HCT116 (cell line): Measurements from ENCODE around the gene DYNC2H1. TPM values are rescaled to one million over a fixed set of nuclear protein-coding genes. Genes with fewer than 3 reads are reported as not detected.

Experiments used
- ATAC-seq: fragments of 200-7000 bp; cut with Tn5 transposase; 2 replicates; pipeline ENCODE4 v1.9.1; 2020; ENCODE audit warnings: mild to moderate bottlenecking, moderate library complexity
- BruUV-seq: library from RNA; stranded (reverse); fragments of 400-500 nt; replicated peaks from 2 replicates; lab custom pipeline; 2021; lab: Mats Ljungman, UMichigan
- CTCF ChIA-PET: fragments of 300-600 bp; sonication (Branson Sonifier 250); formaldehyde crosslinking; loops from one replicate; lab custom pipeline; 2021; ENCODE audit warnings: antibody characterized with exemption; lab: Charles Lee
- POLR2A ChIA-PET: fragments of 300-600, 350-600 bp; sonication (Branson Sonifier 250); formaldehyde crosslinking; loops from one replicate; lab custom pipeline; 2021; ENCODE audit warnings: antibody characterized with exemption; lab: Charles Lee
- RAD21 ChIA-PET, 2 experiments: fragments of 300-600 bp; sonication (Branson Sonifier 250); formaldehyde crosslinking; loops; one replicate each; lab custom pipeline; 2023; ENCODE audit warnings: low total read pairs in 2 of 2; ENCODE audit not compliant: uncharacterized antibody in 2 of 2, unreplicated experiment in 2 of 2, low non-redundant PET in 1 of 2; lab: Charles Lee
- DNase-seq: peaks from one replicate; pipeline ENCODE4 v3.0.0-alpha.2; 2010; ENCODE audit warnings: low read depth, low spot score
- H2AFZ ChIP-seq: fragments of 200-600 bp; shearing (Covaris generic), sonication (generic); 2 replicates; pipeline ENCODE4 v1.6.1; 2017; ENCODE audit warnings: low read depth, mixed run types, mixed read lengths, antibody characterized with exemption, low read length; ENCODE audit not compliant: poor library complexity, severe bottlenecking
- H3K27ac ChIP-seq: 2 replicates; pipeline ENCODE4 v1.5.1; 2012; ENCODE audit warnings: low read depth, low read length
- H3K27me3 ChIP-seq: fragments of 200-600 bp; sonication (generic); 2 replicates; pipeline ENCODE4 v1.6.1; 2016; ENCODE audit warnings: mixed run types, low read length, mixed read lengths; ENCODE audit not compliant: insufficient read depth
- H3K36me3 ChIP-seq, 2 experiments: fragments of 200-500 bp in 1 of 2; fragments of 200-600 bp in 1 of 2; sonication (Bioruptor generic) in 1 of 2; sonication (generic) in 1 of 2; 2 replicates each; pipeline versions ENCODE4 v1.5.1 to v1.6.1; 2014 to 2016; ENCODE audit warnings: low read length in 2 of 2, inconsistent platforms in 1 of 2, mixed read lengths in 1 of 2, mixed run types in 1 of 2; ENCODE audit not compliant: insufficient read depth in 2 of 2, control insufficient read depth in 1 of 2
- H3K4me1 ChIP-seq, 2 experiments: fragments of 200-600 bp in 1 of 2; sonication (generic) in 1 of 2; 2 replicates each; pipeline versions ENCODE4 v1.5.1 to v1.6.1; 2012 to 2017; ENCODE audit warnings: low read length in 2 of 2, inconsistent platforms in 1 of 2, mild to moderate bottlenecking in 1 of 2, mixed read lengths in 1 of 2, mixed run types in 1 of 2, moderate library complexity in 1 of 2; ENCODE audit not compliant: insufficient read depth in 2 of 2, control insufficient read depth in 1 of 2
- H3K4me2 ChIP-seq: fragments of 200-600 bp; sonication (generic); 2 replicates; pipeline ENCODE4 v1.6.1; 2017; ENCODE audit warnings: mixed run types, low read length, mixed read lengths
- H3K4me3 ChIP-seq, 2 experiments: fragments of 200-600 bp in 1 of 2; sonication (generic) in 1 of 2; replicated peaks in 1 of 2; 2 replicates each; pipeline ENCODE4 v1.5.1; 2011 to 2016; ENCODE audit warnings: low read length in 2 of 2, control low read depth in 1 of 2, low read depth in 1 of 2, mild to moderate bottlenecking in 1 of 2, mixed read lengths in 1 of 2, mixed run types in 1 of 2
- H3K79me2 ChIP-seq: fragments of 200-600 bp; sonication (generic); 2 replicates; pipeline ENCODE4 v1.6.1; 2017; ENCODE audit warnings: mild to moderate bottlenecking, mixed run types, low read length, moderate library complexity, mixed read lengths; ENCODE audit not compliant: insufficient read depth
- H3K9ac ChIP-seq: fragments of 200-600 bp; sonication (generic); 2 replicates; pipeline ENCODE4 v1.6.1; 2016; ENCODE audit warnings: low read length, mixed read lengths
- H3K9me2 ChIP-seq: fragments of 200-600 bp; sonication (generic), shearing (Covaris generic); 2 replicates; pipeline ENCODE4 v1.6.1; 2017; ENCODE audit warnings: mixed run types, mild to moderate bottlenecking, moderate library complexity; ENCODE audit not compliant: insufficient read depth
- H3K9me3 ChIP-seq, 2 experiments: fragments of 200-500 bp in 1 of 2; fragments of 200-600 bp in 1 of 2; sonication (Bioruptor generic) in 1 of 2; sonication (generic) in 1 of 2; 2 replicates each; pipeline ENCODE4 v1.6.1; 2014 to 2017; ENCODE audit warnings: low read length in 2 of 2, mixed read lengths in 2 of 2, inconsistent platforms in 1 of 2, low read depth in 1 of 2, mild to moderate bottlenecking in 1 of 2, mixed run types in 1 of 2, moderate library complexity in 1 of 2; ENCODE audit not compliant: control insufficient read depth in 1 of 2, insufficient read depth in 1 of 2
- H4K20me1 ChIP-seq: fragments of 200-600 bp; sonication (generic), shearing (Covaris generic); 2 replicates; pipeline ENCODE4 v1.6.1; 2017; ENCODE audit warnings: mixed run types, mild to moderate bottlenecking, moderate library complexity; ENCODE audit not compliant: insufficient read depth
- CBX3 ChIP-seq: IDR thresholded peaks from 2 replicates; pipeline ENCODE4 v1.6.1; 2012; ENCODE audit warnings: low read depth
- CEBPB ChIP-seq: IDR thresholded peaks from 2 replicates; pipeline ENCODE4 v1.6.1; 2012; ENCODE audit warnings: low read depth
- EGR1 ChIP-seq: IDR thresholded peaks from 2 replicates; pipeline ENCODE4 v1.6.1; 2012; ENCODE audit warnings: low read depth
- ELF1 ChIP-seq: IDR thresholded peaks from 2 replicates; pipeline ENCODE4 v1.6.1; 2012; ENCODE audit warnings: low read depth, borderline replicate concordance
- EZH2 ChIP-seq: fragments of 200-600 bp; sonication (generic); IDR thresholded peaks from 2 replicates; pipeline ENCODE4 v1.6.1; 2017; ENCODE audit warnings: antibody characterized with exemption, mixed run types
- EZH2phosphoT487 ChIP-seq: fragments of 200-600 bp; IDR thresholded peaks from 2 replicates; pipeline ENCODE4 v1.6.1; 2018; ENCODE audit warnings: antibody characterized with exemption, borderline replicate concordance
- FOSL1 ChIP-seq: IDR thresholded peaks from 2 replicates; pipeline ENCODE4 v1.6.1; 2012; ENCODE audit warnings: low read depth
- JUND ChIP-seq: IDR thresholded peaks from 2 replicates; pipeline ENCODE4 v1.6.1; 2012
- SP1 ChIP-seq: IDR thresholded peaks from 2 replicates; pipeline ENCODE4 v1.6.1; 2012; ENCODE audit warnings: low read depth
- SRF ChIP-seq: IDR thresholded peaks from 2 replicates; pipeline ENCODE4 v1.6.1; 2012; ENCODE audit warnings: low read depth
- TCF7L2 ChIP-seq: IDR thresholded peaks from 2 replicates; pipeline ENCODE4 v1.7.0; 2011; ENCODE audit warnings: borderline replicate concordance, inconsistent platforms; ENCODE audit not compliant: insufficient read depth, insufficient read length; ENCODE audit errors: extremely low read depth
- YY1 ChIP-seq: IDR thresholded peaks from 2 replicates; pipeline ENCODE4 v1.6.1; 2011; ENCODE audit warnings: low read length, low read depth, moderate library complexity, mild to moderate bottlenecking; ENCODE audit not compliant: insufficient replicate concordance; ENCODE audit errors: extremely low read depth
- ZFX ChIP-seq: fragments of 450-650 bp; IDR thresholded peaks from 2 replicates; pipeline ENCODE4 v1.6.1; 2017
- ZNF274 ChIP-seq: fragments of 200-500 bp; sonication (Bioruptor generic); IDR thresholded peaks from 2 replicates; pipeline ENCODE4 v1.6.1; 2014; ENCODE audit warnings: mild to moderate bottlenecking, low read depth, low read length, inconsistent platforms
- intact Hi-C: fragments of 100-400 bp; cut with micrococcal nuclease; formaldehyde crosslinking; loops from 2 replicates; pipeline ENCODE4 v1.10.0; 2022
- total RNA-seq: library from RNA; stranded (reverse); gene quantifications from one replicate; pipeline ENCODE4 v1.2.1, GENCODE V29; 2021; ENCODE audit not compliant: unreplicated experiment
- TF ChIP-seq, protein P1 (sequence below): IDR thresholded peaks from 2 replicates; pipeline ENCODE4 v1.6.1; 2012; ENCODE audit warnings: low read depth
- TF ChIP-seq, protein P2 (sequence below): IDR thresholded peaks from 2 replicates; pipeline ENCODE4 v1.6.1; 2012
- TF ChIP-seq, protein P3 (sequence below): IDR thresholded peaks from 2 replicates; pipeline ENCODE4 v1.6.1; 2012
- TF ChIP-seq, protein P4 (sequence below): IDR thresholded peaks from 2 replicates; pipeline ENCODE4 v1.6.1; 2011; ENCODE audit warnings: mild to moderate bottlenecking, low read length, moderate library complexity; ENCODE audit not compliant: insufficient replicate concordance; ENCODE audit errors: extremely low read depth
- TF ChIP-seq, protein P5 (sequence below), 3 experiments: fragments of 200-600 bp in 1 of 3; sonication (generic) in 1 of 3; IDR thresholded peaks in 2 of 3; conservative IDR thresholded peaks in 1 of 3; 2 replicates each; pipeline ENCODE4 v1.5.1; 2012 to 2017; ENCODE audit warnings: low read depth in 2 of 3, low read length in 2 of 3, antibody characterized with exemption in 1 of 3, borderline replicate concordance in 1 of 3, control low read depth in 1 of 3, mild to moderate bottlenecking in 1 of 3, mixed read lengths in 1 of 3, mixed run types in 1 of 3, moderate library complexity in 1 of 3; ENCODE audit not compliant: insufficient read depth in 1 of 3

The DYNC2H1 gene
- total RNA-seq, 1 experiment from 2014 or later: 1.5 TPM

DNA sequence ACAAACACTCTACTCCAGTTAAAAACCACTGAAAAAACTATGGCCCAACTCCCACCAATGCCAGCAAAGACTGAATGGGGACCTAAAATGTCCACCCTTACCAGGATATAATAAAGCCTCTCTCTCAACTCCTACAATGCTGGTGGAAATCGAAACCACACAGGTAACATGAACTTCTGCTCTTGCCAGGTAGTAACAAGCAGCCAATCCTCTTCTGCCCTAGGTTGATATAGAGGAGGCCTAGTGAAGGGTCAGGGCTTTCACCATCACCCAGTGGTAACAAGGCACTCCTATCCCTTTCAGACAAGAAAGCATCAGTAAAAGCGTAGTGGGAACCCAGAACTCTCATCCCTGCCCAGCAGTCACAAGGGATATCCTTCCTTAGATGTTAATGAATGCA, 39.9 kb upstream of the DYNC2H1 start:
- Histone ChIP-seq H3K4me3 (no peak overlapping the region), H3K27me3 (no peaks in the 10 kb centered on the region), H3K4me2 (no peak overlapping the region), H4K20me1 (peaks cover 21% of the 10 kb centered on the region), H3K9me2 (no peaks in the 10 kb centered on the region), H3K27ac (no peak overlapping the region), H3K36me3 (peaks cover 14 to 23% of the 10 kb centered on the region in 2 experiments; a peak in 3 of 4 replicates), H3K79me2 (peaks cover 92% of the 10 kb centered on the region)
- CTCF ChIA-PET: no interaction called here
- intact Hi-C loops: no loop called here
- no TSS peak for BruUV-seq
- TF ChIP-seq, protein P1, sequence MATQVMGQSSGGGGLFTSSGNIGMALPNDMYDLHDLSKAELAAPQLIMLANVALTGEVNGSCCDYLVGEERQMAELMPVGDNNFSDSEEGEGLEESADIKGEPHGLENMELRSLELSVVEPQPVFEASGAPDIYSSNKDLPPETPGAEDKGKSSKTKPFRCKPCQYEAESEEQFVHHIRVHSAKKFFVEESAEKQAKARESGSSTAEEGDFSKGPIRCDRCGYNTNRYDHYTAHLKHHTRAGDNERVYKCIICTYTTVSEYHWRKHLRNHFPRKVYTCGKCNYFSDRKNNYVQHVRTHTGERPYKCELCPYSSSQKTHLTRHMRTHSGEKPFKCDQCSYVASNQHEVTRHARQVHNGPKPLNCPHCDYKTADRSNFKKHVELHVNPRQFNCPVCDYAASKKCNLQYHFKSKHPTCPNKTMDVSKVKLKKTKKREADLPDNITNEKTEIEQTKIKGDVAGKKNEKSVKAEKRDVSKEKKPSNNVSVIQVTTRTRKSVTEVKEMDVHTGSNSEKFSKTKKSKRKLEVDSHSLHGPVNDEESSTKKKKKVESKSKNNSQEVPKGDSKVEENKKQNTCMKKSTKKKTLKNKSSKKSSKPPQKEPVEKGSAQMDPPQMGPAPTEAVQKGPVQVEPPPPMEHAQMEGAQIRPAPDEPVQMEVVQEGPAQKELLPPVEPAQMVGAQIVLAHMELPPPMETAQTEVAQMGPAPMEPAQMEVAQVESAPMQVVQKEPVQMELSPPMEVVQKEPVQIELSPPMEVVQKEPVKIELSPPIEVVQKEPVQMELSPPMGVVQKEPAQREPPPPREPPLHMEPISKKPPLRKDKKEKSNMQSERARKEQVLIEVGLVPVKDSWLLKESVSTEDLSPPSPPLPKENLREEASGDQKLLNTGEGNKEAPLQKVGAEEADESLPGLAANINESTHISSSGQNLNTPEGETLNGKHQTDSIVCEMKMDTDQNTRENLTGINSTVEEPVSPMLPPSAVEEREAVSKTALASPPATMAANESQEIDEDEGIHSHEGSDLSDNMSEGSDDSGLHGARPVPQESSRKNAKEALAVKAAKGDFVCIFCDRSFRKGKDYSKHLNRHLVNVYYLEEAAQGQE: no peak
- TF ChIP-seq, protein P2, sequence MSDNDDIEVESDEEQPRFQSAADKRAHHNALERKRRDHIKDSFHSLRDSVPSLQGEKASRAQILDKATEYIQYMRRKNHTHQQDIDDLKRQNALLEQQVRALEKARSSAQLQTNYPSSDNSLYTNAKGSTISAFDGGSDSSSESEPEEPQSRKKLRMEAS: no peak
- no peak for TF ChIP-seq SRF
- TF ChIP-seq EZH2: no peak
- no peak for TF ChIP-seq TCF7L2
- no peak for TF ChIP-seq EGR1
- no peak for TF ChIP-seq ELF1
- TF ChIP-seq YY1: no peak
- no peak for TF ChIP-seq FOSL1
- TF ChIP-seq SP1: no peak
- TF ChIP-seq, protein P3, sequence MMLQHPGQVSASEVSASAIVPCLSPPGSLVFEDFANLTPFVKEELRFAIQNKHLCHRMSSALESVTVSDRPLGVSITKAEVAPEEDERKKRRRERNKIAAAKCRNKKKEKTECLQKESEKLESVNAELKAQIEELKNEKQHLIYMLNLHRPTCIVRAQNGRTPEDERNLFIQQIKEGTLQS: no peak
- no peak for TF ChIP-seq ZFX
- no peak for TF ChIP-seq EZH2phosphoT487
- TF ChIP-seq ZNF274: no peak
- TF ChIP-seq CEBPB: no peak
- no peak for TF ChIP-seq JUND
- TF ChIP-seq, protein P4, sequence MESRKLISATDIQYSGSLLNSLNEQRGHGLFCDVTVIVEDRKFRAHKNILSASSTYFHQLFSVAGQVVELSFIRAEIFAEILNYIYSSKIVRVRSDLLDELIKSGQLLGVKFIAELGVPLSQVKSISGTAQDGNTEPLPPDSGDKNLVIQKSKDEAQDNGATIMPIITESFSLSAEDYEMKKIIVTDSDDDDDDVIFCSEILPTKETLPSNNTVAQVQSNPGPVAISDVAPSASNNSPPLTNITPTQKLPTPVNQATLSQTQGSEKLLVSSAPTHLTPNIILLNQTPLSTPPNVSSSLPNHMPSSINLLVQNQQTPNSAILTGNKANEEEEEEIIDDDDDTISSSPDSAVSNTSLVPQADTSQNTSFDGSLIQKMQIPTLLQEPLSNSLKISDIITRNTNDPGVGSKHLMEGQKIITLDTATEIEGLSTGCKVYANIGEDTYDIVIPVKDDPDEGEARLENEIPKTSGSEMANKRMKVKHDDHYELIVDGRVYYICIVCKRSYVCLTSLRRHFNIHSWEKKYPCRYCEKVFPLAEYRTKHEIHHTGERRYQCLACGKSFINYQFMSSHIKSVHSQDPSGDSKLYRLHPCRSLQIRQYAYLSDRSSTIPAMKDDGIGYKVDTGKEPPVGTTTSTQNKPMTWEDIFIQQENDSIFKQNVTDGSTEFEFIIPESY: no peak
- no peak for TF ChIP-seq CBX3
- TF ChIP-seq, protein P5, sequence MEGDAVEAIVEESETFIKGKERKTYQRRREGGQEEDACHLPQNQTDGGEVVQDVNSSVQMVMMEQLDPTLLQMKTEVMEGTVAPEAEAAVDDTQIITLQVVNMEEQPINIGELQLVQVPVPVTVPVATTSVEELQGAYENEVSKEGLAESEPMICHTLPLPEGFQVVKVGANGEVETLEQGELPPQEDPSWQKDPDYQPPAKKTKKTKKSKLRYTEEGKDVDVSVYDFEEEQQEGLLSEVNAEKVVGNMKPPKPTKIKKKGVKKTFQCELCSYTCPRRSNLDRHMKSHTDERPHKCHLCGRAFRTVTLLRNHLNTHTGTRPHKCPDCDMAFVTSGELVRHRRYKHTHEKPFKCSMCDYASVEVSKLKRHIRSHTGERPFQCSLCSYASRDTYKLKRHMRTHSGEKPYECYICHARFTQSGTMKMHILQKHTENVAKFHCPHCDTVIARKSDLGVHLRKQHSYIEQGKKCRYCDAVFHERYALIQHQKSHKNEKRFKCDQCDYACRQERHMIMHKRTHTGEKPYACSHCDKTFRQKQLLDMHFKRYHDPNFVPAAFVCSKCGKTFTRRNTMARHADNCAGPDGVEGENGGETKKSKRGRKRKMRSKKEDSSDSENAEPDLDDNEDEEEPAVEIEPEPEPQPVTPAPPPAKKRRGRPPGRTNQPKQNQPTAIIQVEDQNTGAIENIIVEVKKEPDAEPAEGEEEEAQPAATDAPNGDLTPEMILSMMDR (IDR thresholded peaks at IDR 0.05 in 2 of 3, conservative IDR thresholded peaks at IDR 0.05 in 1 of 3; ENCODE audit: borderline replicate concordance in 1 of 3, insufficient read depth in 1 of 3, low read depth in 2 of 3, low read length in 2 of 3): no peak
- TF ChIP-seq, all 23 proteins: peak for 0
- ATAC-seq: no peak
- Histone ChIP-seq H3K9me3 (no peaks in the 10 kb centered on the region), H3K4me1 (no peaks in the 10 kb centered on the region), H2AFZ (no peak overlapping the region), H3K9ac (no peak overlapping the region)
- RAD21 ChIA-PET: no interaction called here
- DNase-seq: no peak
- POLR2A ChIA-PET: no interaction called here
